Ovary (tissue), 9 donors: ENCODE data around the gene TRIM28. TPM values are rescaled to one million over a fixed set of nuclear protein-coding genes. Genes with fewer than 3 reads are reported as not detected.

Experiments
- DNase-seq, 5 donors: peaks; one replicate each; pipeline ENCODE4 v3.0.0-alpha.2; 2019 to 2020
- H3K27ac ChIP-seq, 2 donors: fragments of 200-600 bp; one replicate each; pipeline versions ENCODE4 v1.5.1 to v1.8.0; 2019 to 2022
- H3K27me3 ChIP-seq: fragments of 200-600 bp; one replicate; pipeline ENCODE4 v1.8.0; 2022
- H3K36me3 ChIP-seq: fragments of 200-600 bp; sonication (generic); one replicate; pipeline ENCODE4 v1.5.1; 2019
- H3K4me1 ChIP-seq: one replicate; pipeline ENCODE4 v1.8.1; 2013; ENCODE audit warnings: mild to moderate bottlenecking, moderate library complexity; ENCODE audit not compliant: insufficient read depth
- H3K4me3 ChIP-seq: fragments of 200-600 bp; sonication (generic); one replicate; pipeline ENCODE4 v1.5.1; 2017
- H3K9me3 ChIP-seq, 2 donors: fragments of 200-600 bp in 1 of 2; sonication (generic) in 1 of 2; one replicate each; pipeline versions ENCODE4 v1.5.1 to v1.8.1; 2013 to 2019; ENCODE audit warnings: mild to moderate bottlenecking in 1 of 2, moderate library complexity in 1 of 2
- EP300 ChIP-seq: sonication (generic); formaldehyde crosslinking; IDR thresholded peaks from one replicate; pipeline ENCODE4 v1.6.1; 2017; ENCODE audit warnings: antibody characterized with exemption
- POLR2A ChIP-seq: fragments of 450-650 bp; IDR thresholded peaks from one replicate; pipeline ENCODE4 v1.6.1; 2017; ENCODE audit warnings: antibody characterized with exemption, mild to moderate bottlenecking, moderate library complexity
- WGBS, 3 donors: extraction: QIAGEN DNeasy Blood & Tissue Kit in 1 of 3; methylation state at CpG; one replicate each; pipeline versions ENCODE4 v1.1.5 to v1.1.7; 2013 to 2017; 5-methylcytosine and 5-hydroxymethylcytosine counted together
- intact Hi-C, 4 donors: fragments of 100-400 bp; cut with DNase I; formaldehyde crosslinking; loops; one replicate each; pipeline versions ENCODE4 v1.11.0 to v1.15.1; 2022 to 2023
- polyA plus RNA-seq, 2 donors: library from polyadenylated mRNA; stranded (reverse); fragments of 200-250 nt in 1 of 2; fragments of 350-450 nt in 1 of 2; fragmentation: Illumina TruSeq in 1 of 2; extraction: RNeasy Lipid Tissue Mini Kit (QIAGEN cat#74804) in 1 of 2; gene quantifications; one replicate each; pipeline ENCODE4 v1.2.3, GENCODE V29; 2013 to 2014
- total RNA-seq, 7 donors: library from RNA; depleted of rRNA in 2 of 7; stranded (reverse); fragments of >200 nt in 2 of 7; fragmentation: NEBNext Ultra II Directional in 3 of 7; extraction: Animal tissue kit (Norgen Biotek cat#: 25700) in 3 of 7; gene quantifications; one replicate each; pipeline versions ENCODE4 v1.1.0 to v1.2.4, GENCODE V29; 2016 to 2023
- TF ChIP-seq, protein P1 (sequence below), 3 donors: fragments of 450-650 bp in 2 of 3; fragments of 200-600 bp in 1 of 3; IDR thresholded peaks; one replicate each; pipeline versions ENCODE4 v1.5.1 to v1.8.0; 2016 to 2022; ENCODE audit warnings: antibody characterized with exemption in 3 of 3, mild to moderate bottlenecking in 1 of 3
- donor health status: DM: no; HTN: no; CAD: no; lungs with moderate emphysema.
- donor health status: DM: no; HTN: no; CAD: no.
- donor health status: Bipolar disorder and iron deficiency.
- donor health status: DM: yes; HTN: yes; CAD: no.
- donor health status: DM: no; HTN: no; CAD: no.
- donor health status: DM: yes; HTN: yes; CAD: no.

The TRIM28 gene
- total and polyA plus RNA-seq, 9 donors, result 193 to 505 (median 317) TPM

DNA sequence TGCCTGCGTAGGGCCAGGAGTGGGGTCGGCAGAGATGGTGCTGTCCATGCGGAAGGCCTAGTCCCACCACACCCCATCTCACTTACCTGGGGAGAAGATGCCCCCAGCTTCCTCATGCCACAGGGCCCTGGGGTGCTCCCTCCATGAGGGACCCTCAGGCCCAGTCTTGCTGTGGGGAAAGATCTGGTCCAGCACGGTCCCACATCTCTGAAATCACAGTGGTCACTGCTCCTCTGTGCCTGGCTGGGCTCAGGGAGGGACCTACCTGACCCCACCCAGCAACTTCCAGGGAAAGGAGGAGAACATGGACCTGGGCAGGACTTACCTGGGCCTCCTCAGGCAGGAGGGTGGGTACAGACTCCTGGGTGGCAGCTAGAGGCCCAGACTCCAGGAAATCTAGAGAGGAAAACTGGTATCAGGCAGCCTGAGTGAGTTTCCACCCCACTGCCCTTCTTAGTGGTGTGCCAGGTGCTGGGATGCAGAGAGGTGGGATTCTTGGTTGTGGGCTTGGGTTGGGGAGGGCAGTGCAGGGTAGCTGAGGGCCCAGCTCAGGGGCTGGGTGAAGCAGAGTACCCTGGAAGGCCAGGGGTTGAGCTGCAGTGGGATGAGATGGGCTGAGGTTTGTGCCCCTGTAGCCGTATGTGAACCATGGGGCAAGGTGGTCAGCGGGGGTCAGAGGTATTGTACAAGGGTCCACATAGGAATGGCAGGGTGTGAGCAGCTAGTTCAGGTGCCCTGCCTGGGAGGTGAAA is 25.5 kb downstream of the TRIM28 start:
- H3K4me1 ChIP-seq, result peaks cover 7% of the 10 kb centered on the region
- H3K27me3 ChIP-seq, result no peaks in the 10 kb centered on the region
- WGBS, 3 donors, result 86 to 91% (median 90%) methylated on average over 6 of the region's 6 CpGs
- no peaks in the 10 kb centered on the region for H3K36me3 ChIP-seq
- no peaks in the 10 kb centered on the region for H3K9me3 ChIP-seq
- no peak overlapping the region for H3K4me3 ChIP-seq
- intact Hi-C loops, result no loop called here
- no peak overlapping the region for H3K27ac ChIP-seq
- TF ChIP-seq EP300, result no peak
- TF ChIP-seq, protein P1, sequence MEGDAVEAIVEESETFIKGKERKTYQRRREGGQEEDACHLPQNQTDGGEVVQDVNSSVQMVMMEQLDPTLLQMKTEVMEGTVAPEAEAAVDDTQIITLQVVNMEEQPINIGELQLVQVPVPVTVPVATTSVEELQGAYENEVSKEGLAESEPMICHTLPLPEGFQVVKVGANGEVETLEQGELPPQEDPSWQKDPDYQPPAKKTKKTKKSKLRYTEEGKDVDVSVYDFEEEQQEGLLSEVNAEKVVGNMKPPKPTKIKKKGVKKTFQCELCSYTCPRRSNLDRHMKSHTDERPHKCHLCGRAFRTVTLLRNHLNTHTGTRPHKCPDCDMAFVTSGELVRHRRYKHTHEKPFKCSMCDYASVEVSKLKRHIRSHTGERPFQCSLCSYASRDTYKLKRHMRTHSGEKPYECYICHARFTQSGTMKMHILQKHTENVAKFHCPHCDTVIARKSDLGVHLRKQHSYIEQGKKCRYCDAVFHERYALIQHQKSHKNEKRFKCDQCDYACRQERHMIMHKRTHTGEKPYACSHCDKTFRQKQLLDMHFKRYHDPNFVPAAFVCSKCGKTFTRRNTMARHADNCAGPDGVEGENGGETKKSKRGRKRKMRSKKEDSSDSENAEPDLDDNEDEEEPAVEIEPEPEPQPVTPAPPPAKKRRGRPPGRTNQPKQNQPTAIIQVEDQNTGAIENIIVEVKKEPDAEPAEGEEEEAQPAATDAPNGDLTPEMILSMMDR (IDR thresholded peaks at IDR 0.05), result no peak
- no peak for TF ChIP-seq POLR2A
- DNase-seq, result peak; percentile 16 to 35 (median 21)

- H3K9me3 ChIP-seq, result no peaks in the 10 kb centered on the region
- 82 to 92% (median 83%) methylated on average over 8 of the region's 8 CpGs for WGBS, 3 donors
- DNase-seq, result peak; percentile 17 to 41 (median 31)
- H3K27me3 ChIP-seq, result no peaks in the 10 kb centered on the region
- intact Hi-C loops, result no loop called here
- H3K36me3 ChIP-seq, result no peaks in the 10 kb centered on the region
- peaks cover 7% of the 10 kb centered on the region for H3K4me1 ChIP-seq
- TF ChIP-seq POLR2A (no peak), EP300 (no peak)
- TF ChIP-seq, protein P1 (IDR thresholded peaks at IDR 0.05), result no peak
- no peak overlapping the region for H3K4me3 ChIP-seq
- no peak overlapping the region for H3K27ac ChIP-seq
These were observed 26.2 kb downstream of the TRIM28 start for GRCh38 chr19:58569943-58570670.

DNA sequence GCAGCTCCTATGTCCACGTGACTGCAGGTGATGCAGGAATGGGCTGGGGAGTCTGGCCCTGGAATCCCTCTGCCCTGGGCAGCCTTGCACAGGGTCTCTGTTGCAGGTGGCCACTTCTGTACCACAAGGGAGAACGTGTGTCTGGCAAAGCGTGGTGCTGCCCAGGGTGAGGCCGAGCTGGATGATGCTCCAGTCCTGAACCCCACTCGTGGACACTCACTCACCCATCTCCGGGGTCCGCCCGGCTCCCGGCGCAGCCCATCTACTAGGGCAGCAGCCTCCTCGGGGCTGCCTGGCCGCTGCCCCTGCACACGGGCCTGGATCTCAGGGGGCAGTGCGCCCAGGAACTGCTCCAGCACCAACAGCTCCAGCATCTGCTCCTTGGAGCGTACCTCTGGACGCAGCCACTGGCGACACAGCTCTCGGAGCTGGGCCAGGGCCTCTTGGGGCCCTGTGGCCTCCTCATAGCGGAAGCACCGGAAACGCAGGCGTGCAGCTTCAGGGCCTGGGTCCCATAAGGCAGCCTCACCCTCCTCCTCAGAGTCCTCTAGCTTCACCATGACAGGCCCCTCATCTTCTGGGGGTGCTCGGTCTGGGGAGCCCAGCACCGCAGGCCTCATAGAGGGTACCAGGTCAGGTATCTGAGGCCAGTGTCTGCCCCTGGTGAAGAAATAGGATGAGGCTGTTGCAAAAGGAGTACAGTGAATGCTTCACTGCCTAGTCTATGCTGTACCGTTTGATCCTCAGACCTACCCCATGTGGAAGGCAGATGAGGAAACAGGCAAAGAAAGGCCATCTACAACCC is 27.1 kb downstream of the TRIM28 start:
- Histone ChIP-seq H3K4me3 (no peak overlapping the region), H3K27me3 (no peaks in the 10 kb centered on the region), H3K4me1 (peaks cover 7% of the 10 kb centered on the region), H3K9me3 (no peaks in the 10 kb centered on the region), H3K36me3 (no peaks in the 10 kb centered on the region), H3K27ac (no peak overlapping the region)
- DNase-seq, result peak; percentile 20 to 60 (median 46)
- no peak for TF ChIP-seq POLR2A
- TF ChIP-seq, protein P1 (IDR thresholded peaks at IDR 0.05), result no peak
- no peak for TF ChIP-seq EP300
- intact Hi-C loops, result no loop called here
- 88 to 91% (median 90%) methylated on average over 25 of the region's 25 CpGs for WGBS, 3 donors

GRCh38 chr19:58571575-58571947 is 27.7 kb downstream of the TRIM28 start:
- Histone ChIP-seq H3K27ac (no peak overlapping the region), H3K9me3 (no peaks in the 10 kb centered on the region), H3K4me3 (no peak overlapping the region), H3K4me1 (peaks cover 7% of the 10 kb centered on the region), H3K27me3 (no peaks in the 10 kb centered on the region), H3K36me3 (no peaks in the 10 kb centered on the region)
- peak; percentile 9 to 44 (median 35) for DNase-seq
- WGBS, 3 donors, result 92 to 95% (median 92%) methylated on average over 8 of the region's 8 CpGs
- intact Hi-C loops, result no loop called here
- no peak for TF ChIP-seq POLR2A
- TF ChIP-seq, protein P1 (IDR thresholded peaks at IDR 0.05), result no peak
- no peak for TF ChIP-seq EP300
